ENCODE results near the gene SKOR1.

Gene SKOR1

DNA sequence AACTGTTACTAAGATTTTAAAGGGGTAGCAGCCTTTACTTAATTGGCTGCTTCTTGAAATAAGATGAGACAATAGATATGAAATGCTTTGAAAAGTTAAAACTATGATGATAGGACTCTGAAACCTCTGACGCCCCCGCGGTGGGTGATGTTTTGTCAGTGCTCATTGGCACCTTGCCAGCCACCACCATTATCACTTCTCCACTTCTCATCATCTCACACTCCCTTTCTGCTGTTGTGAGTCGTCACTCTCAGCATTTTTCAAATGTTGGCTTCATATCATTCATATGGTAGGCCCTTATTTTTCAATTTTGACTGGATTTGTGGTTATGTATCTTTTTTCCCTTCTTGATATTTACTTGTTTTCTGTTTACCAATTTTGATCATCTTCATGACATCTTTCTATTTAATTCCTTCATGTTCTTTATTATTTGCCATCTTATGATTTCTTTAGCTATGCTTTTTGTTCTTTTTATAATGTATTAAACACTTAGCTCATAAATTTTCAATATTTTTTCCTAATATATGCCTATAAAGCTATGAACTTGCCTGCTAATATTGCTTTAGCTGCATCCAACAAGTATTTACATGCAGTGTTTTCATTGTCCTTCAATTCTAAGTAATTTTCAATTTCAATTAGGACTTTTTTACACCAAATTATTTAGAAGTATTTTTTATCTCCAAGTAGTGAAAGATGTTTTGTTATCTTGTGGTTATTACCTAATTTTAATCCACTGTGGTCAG, 30.3 kb upstream of the SKOR1 start:
- no peak for DNase-seq (ENCODE audit: low read depth)

DNA sequence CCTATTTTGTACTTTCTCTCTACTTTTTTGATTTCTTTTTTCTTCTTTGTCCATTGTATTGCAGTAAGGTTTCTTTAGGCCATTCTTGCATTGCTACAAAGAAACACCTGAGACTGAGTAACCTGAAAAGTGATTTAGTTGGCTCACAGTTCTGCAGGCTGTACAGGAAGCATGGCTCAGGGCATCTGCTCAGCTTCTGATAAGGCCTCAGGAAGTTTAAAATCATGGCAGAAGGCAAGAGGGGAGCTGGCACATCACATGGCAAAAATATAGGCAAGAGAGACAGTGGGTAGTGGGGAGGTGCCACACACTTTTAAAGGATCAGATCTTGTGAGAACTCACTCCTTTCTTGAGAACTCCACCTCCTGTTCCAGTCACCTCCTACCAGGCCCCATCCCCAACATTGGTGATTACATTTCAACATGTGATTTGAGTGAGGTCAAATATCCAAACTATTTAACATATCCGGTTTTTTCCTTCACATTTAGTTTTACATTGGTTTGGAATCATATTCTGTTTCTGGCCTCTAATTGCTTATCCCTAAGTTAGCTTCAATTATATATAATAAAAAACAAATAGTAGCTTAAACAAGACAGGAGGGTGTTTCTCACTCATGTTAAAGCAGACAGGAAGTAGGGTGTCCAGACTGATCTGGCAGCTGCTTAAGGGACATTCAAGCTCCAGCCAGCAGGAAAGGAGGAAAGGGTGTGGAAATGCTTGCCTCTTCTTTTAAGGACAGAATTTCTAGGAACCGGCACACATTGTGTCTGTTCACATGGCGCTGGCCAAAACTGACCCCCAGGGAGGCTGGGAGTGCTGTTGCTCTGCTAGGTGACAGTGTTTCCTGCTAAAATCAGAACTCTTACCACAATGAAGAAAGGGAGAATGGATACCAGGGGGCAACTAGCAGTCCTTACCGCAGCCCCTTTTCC, 28.8 kb upstream of the SKOR1 start:
- DNase-seq (ENCODE audit: low read depth) = no peak

DNA sequence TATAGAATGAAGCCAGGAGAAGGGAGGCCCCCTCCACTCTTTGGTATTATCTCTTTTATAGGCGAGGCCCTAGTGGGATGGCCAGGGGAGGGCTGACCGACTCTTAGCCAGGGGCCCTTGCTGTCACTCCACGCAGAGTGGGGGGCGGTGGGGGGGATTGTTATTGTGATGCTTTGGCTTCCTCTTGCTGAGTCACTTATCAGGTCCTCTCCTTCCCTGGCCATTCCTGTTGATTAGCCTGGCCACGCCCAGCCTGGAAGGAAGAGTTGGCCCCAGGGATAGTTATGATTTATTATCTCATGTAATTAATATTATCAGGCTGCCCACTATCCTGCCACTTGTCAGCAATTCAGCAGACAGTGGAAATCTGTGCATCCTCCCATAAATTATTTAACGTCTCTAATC, 25.5 kb upstream of the SKOR1 start:
- no peak for DNase-seq (ENCODE audit: low read depth)

DNA sequence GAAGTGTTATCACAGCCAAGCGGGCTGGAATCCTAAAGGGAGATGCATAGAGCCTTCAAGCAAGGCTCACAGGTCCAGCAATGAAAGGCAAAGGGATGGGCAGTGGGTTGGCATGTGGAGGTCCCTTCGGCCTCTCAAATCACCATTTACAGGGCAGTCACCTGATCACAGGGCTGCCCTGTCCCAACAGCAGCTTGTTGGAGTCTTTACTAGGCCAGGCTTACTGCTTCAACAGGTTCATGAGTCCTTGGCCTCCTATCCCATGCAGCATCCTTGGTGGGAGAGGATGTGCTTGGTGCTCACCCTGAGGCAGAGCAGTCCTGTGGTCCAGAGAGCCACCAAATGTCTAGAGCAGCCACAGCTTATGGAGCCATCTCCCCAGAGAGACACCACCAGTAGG, 24.2 kb upstream of the SKOR1 start:
- no peak for DNase-seq (ENCODE audit: low read depth)

DNA sequence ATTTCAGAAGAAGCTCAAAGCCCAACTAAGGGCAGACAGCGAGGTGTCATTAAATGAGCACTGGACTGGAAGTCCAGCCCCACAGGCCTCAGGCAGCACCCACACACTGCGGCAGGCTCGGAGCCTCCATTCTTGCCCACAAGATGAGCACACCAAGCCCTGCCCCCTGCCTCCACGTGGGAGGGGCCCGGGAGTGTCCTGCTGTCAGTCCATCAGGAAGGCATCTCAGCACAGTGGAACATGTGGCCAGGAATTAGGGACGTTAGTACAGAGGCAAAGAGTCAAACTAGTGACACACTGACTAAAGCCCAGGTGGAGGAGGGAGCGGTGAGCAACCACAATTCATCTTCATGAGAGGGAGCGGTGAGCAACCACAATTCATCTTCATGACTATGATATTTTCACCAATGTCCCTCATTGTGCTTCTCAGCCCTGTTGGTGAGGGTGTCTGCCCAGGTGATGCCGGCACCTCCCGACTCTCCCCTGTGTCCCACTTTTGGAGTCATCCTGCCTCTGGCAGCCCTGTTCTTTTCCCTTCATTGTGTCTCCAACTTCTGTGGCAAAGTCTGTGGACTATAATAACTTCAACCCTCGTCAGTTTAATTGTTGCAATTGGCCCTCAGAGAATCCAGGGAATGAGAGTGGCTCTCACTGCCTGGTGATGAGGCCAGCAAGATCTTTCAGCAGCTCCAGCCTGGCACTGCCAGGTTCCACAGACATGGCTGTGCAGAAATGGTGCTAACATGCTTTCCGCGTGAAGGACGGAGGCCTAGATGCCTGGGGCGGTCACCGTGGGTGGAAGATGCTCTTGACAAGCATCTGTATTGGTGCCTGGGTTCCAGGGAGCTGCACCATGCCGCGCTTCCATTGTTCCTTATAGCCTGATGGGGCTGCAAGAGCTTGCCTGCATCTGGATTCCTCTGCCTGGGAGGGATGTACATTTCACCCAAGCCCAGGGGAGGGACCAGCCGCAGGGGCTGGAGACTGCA, 23.1 kb upstream of the SKOR1 start:
- DNase-seq (ENCODE audit: low read depth) = no peak

DNA sequence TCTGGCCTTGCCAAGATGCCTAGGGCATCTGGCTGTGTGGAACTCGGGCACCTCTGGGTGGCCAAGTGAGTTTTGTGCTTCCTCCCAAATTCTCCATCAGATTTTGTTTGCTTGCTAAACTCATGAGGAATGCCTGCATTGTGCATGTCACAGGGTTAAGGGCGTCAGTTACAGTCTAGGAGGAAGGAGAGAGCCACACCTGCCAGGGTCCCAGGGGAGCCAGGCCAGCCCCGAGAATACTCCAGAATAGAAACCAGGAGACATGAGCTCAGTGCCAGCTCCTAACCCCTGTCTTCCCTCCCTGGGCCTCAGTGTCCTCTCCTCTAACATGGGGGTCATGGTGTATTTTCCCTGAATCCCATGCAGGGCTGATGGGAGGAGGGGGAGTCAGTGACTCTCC, 22.0 kb upstream of the SKOR1 start:
- no peak for DNase-seq (ENCODE audit: low read depth)

DNA sequence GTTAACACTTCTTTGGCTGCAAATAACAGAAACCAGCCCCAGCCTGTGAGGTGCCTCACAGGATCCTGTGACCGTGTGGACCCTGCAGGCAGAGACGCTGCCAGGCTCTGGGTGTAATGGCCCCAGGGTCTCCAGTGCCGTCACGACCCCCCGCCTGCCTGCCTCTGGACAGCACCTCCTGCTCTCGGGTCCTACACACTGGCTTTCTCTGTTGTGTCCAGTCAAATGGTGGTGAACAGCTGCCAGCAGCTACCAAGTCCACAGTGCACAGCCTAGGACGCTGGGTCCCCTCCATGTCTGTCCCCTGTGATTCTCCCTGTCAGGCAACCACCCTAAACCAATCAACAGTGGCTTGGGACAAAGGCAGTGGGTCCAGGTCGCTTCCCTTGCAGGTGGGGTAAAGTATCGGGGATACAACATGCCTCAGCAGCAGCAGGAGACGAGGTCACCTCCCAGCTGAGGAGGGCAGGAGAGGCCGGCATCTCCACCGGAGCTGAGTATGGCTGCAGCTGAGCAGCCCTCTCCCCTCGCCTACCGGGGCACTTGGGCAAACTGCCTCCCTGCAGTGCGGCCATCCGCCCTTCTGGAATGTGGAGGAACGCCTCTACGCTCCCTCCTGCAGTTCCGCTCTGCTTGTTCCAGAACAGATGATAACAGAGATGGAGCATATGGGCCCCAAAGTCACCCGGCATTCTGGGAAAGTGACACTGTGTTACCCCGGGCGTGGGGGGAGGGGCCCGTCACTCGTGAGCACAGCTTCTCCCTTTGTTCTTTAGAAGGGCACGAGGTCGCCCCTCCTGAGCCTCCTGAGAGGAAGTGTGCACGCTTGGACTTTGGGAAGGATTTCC, 21.1 kb upstream of the SKOR1 start:
- no peak for DNase-seq (ENCODE audit: low read depth)

DNA sequence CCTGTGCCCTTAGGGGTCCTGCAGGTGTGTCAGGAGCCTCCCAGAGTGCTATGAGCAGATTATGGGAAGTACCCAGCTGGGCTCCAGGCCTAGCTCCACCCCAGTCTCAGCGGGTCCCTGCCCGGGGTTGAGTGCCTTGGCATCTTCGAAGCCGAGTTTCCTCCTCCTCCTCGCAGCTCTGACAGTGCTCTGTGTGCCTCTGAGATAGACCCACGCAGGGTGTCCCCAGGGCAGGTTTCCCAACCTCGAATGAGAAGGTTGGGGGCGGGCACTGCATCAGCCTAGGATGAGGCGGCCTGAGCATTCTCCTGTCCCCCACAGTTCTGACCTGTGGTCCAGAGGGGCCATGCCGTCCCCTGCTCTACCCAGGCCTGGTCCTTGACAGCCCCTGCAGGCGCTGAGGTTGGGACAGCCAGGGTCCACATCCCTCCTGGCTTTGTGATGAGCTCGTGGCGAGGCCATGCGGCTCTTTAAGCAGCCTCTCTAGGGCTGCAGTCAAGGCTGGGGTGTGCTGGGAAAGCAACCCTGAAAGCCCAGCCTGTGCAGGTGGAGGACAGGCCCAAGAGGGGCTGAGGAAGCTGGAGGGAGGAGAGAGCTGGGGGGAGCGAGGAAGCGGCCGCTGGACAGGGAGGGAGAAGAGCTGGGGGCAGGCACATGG, 20.2 kb upstream of the SKOR1 start:
- no peak for DNase-seq (ENCODE audit: low read depth)

DNA sequence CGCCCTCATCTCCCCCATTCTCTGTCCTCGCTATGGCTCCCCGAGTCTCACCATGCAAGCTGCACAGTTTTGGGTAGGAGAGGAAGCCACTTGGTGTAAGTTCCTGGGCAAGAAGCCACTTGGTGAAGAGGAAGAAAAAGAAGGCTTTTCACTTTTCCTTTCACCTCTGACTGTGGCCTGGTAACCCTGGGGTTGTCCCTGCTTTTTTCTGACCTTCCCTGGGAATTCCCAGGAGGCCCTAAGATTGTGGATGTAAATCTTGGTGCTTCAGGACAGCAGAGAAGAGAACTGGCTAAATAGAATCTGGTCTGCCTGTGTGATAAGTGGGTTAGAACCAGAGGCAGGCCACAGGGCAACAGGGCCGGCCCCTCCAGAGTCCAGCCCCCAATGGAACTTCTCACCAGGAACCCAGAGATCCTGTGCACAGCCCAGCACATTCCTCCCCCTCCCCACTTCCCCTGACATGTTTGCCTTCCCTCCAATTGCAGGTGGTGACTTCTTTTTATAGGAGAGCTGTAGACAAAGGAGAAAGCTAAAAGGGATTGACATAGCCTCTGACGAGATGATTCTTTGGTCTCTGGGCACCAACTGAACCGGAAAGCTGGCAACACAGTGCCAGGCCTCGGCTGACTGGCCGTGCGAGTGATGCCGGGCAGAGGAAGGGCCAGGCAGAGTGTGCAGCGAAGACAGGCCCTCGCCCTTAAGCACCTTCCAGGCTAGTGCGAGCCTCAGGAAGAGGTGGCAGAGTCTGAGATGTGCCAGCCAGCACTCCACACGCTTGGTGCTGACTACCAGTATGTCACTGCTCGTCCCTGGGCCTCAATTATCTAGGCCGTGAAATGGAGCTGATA, 19.4 kb upstream of the SKOR1 start:
- no peak for DNase-seq (ENCODE audit: low read depth)

DNA sequence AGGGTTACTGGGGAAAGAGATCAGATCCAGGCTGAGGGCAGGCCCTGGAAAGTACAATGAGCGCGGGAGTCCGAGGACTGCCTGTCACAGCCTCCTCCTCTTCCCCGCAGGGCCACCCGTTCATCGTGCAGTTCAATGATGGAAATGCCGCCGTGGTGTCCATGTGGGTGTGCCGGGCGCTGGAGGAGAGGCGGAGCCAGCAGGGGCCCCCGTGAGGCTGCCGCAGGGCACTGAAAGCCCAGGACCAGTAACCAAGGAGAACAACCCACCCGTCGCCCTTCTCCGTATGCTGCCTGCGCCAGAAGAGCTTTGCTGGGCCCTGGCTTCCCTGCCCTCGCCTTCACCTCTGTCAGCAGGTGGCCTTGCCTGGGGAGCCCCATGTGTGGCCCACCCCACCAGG, 18.8 kb upstream of the SKOR1 start:
- no peak for DNase-seq (ENCODE audit: low read depth)

DNA sequence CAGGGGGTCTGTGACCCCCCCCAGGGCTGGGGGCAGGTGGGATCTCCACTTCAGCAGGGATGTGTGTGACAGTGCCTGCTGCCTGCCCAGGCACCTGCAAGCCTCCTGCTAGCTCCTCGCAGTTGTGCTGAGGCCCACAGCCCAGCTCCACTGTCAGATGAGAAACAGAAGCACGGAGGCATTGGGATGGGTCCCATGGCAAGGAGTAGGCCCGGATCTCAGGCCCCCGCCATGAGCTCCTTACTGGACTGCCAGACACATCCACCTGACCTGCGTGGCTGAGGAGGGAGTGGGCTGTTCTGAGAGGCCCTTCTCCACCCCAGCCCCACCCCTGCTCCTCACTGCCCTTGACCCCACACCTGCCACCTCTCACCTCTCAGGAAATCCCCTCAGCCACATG, 18.2 kb upstream of the SKOR1 start:
- no peak for DNase-seq (ENCODE audit: low read depth)

DNA sequence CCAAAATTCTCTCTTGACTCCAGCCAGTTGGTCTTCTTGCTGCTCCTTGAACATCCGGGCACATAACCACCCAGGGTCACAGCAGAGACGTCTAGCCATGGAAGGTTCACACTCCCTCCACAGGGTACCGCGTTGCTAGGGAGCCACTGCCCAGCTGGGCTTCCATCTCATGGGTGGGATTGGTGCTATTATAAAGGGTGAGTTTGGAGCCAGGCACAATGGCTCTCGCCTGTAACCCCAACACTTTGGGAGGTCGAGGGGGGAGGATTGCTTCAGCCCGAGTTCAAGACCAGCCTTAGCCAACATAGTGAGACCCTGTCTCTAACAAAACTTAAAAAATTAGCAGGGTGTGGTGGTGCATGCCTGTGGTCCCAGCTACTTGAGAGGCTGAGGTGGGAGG, 17.5 kb upstream of the SKOR1 start:
- no peak for DNase-seq (ENCODE audit: low read depth)

DNA sequence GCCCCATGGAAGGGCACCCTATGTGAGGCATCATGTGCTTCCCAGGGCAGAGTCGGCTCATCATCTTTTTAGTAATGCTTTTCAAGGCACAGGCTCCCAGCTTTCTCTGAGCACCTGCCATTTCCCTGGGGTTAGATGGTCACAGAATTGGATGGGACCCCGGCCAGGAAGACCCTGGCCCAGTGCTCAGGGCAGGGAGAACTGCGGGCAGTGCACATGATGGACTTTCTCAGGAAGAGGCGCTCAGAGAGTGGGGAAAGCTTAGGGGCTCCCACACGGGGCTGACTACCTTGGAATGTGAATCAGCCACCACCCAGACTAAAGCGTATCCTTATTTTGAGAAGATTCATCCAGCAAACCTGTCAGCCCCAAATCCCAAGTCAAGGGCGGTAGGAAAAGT, 16.5 kb upstream of the SKOR1 start:
- DNase-seq (ENCODE audit: low read depth) = no peak

DNA sequence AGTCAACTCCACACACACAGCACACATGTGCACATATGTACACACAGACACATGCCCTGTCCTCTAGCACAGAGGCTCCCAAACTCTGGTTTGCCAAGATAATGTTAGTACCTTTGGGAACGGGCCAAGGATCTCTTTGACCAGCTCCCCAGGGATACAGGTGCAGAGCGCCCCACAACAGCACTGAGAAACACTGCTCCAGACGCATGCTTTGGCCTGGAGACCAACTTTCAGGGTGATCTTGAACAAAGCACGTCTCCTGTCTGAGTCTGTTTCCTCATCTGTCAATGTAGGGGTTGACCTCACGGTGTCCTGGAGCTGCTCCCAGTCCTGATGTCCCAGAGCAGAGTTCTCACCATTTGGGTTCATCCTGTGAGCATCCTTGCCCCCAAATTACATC, 15.9 kb upstream of the SKOR1 start:
- no peak for DNase-seq (ENCODE audit: low read depth)

DNA sequence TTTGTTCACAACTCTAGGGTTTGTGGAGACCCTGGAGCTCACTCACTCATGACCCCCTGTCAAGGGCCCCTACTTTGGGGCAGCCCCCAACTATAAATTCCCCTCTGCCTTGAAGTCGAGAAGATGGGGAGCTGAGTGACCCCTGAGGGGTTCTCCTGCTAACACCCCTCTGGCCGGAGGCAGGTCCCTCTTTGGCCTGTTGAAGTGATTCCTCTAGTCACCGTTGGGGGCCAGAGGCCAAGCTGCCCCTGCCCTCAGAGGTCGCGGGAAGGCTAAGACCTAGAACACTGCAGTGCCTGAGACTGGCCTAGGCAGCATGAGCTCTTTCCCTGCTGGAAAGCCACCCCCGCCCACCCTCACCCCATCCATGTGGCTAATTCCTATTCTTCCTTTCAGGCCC, 15.4 kb upstream of the SKOR1 start:
- DNase-seq (ENCODE audit: low read depth) = no peak

DNA sequence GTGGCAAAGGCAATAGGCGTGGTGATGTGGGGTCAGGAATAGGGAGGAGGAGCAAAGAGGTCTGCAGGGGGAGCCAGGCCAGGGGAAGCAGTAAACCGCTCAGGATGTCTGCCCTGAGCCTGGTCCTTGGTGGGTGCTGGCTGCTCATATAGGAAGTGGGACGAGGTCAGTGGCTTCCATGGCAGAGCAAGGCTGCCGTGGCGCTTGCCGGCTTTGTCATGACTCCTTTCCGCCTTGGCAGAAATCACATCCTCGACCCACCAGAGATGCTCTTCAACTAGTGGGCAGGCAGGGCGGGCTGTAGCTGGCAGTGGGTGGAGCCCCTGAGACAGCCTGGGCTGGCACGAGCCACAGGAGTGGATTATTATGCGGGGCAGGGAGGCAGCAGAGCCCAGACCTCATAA, 13.1 kb upstream of the SKOR1 start:
- DNase-seq (ENCODE audit: low read depth) = no peak

DNA sequence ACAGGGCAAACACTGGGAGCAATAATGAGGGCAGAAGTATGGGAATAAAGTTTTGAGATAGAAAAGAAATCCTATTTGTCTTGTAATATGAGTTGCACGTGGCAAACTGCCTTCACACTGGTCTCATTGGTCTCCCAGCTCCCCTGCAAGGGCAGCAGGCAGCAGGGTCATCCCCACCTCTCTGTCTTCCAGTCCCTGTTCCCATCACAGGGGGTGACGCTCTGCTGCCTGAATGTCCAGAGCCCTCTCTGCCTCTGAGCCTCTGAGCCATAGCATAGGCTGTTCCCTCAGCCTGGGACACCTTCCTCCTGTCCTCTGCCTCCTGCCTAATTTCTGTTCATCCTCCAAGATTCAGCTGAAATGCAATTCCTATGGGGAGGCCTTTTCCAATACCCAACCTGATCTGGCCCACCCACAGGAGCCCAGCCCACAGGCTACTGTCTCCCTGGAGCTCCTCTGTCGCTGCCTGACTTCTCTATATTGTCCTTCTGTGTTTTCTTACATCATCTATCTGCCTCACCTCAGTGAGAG, 12.1 kb upstream of the SKOR1 start:
- no peak for DNase-seq (ENCODE audit: low read depth)

DNA sequence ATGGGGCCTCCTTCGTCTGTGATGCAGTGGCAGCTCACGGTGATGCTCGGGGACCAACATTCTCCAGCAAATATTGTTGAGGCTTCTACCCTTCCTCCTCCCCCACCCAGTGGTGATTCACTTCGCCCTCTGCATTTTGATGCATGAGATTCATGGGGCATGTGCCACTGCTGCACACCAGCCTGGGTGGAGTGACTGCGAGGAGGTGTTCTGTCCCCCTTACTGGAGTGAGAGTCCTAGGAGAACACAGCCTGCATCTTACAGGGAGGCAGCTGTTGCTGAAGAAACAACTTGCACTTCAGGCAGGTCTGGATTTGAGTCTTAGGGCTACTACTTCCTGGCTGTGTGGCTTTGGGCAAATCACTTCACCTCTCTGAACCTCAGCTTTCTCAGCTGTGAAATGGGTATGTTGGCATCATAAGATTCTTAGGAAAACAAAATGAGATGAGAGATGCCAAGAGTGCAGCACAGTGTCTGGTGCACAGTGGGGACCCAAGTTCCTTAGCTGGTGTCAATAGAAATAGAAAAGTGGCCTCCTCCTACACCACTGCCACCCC, 10.2 kb upstream of the SKOR1 start:
- no peak for DNase-seq (ENCODE audit: low read depth)

DNA sequence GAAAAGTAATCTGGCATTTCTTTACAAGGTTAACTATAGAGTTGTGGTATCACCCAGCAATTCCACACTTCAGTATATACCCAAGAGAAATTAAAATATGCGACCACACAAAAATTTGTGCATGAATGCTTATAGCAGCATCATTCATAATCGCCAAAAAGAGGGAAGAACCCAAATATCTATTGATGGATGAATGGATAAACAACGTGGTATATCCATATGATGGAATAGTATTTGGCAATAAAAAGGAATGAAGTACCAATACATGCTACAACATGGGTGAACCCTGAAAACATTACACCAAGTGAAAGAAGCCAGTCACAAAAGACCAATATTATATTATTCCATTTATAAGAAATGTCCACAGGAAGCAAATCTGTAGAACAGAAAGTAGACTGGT, 8.6 kb upstream of the SKOR1 start:
- DNase-seq (ENCODE audit: low read depth) = no peak
